ENCODE data around the gene ABRACL. TPM values are rescaled to one million over a fixed set of nuclear protein-coding genes. Genes with fewer than 3 reads are reported as not detected.

Gene ABRACL
- total and polyA plus RNA-seq, 5 donors, result 4.5 to 11.0 (median 7.7) TPM

DNA sequence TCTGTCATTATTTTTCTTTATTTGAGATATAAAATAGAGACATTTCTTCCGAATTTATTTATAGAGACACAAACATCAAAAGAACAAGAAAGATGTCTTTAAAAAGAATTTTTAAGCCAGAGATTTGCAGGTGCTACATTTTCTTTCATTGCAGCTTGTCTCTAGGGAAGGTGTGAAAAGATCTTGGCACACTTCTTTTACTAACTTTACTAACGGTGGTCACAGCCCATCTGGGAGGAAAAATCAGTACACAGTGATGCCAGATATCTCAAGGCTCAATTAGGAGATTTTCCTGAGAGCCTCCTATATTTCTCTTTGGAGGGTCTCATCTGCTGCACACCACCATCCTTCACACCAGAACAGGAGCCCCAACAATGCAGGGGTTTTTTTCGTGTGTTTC is 29.5 kb downstream of the ABRACL start:
- intact Hi-C loops (cut with DNase I), result no loop called here
- H3K9me3 ChIP-seq (ENCODE audit: control insufficient read depth, low read length), result no peaks in the 10 kb centered on the region
- H3K4me1 ChIP-seq (ENCODE audit: control insufficient read depth, insufficient read depth, low read length), result no peaks in the 10 kb centered on the region
- H3K27ac ChIP-seq (ENCODE audit: low read length), result no peak overlapping the region
- H3K27me3 ChIP-seq (ENCODE audit: control insufficient read depth, insufficient read depth), result no peaks in the 10 kb centered on the region
- no peak overlapping the region for H3K4me3 ChIP-seq (ENCODE audit: low read length)
- no peak for DNase-seq
- ATAC-seq, result no peak
- WGBS, result 70% methylated on average over 3 of the region's 3 CpGs

- no peaks in the 10 kb centered on the region for H3K4me1 ChIP-seq (ENCODE audit: control insufficient read depth, insufficient read depth, low read length)
- no peaks in the 10 kb centered on the region for H3K27me3 ChIP-seq (ENCODE audit: control insufficient read depth, insufficient read depth)
- H3K27ac ChIP-seq (ENCODE audit: low read length), result no peak overlapping the region
- ATAC-seq, result no peak
- no peaks in the 10 kb centered on the region for H3K9me3 ChIP-seq (ENCODE audit: control insufficient read depth, low read length)
- no peak overlapping the region for H3K4me3 ChIP-seq (ENCODE audit: low read length)
- no peak for DNase-seq
- intact Hi-C loops (cut with DNase I), result no loop called here
Observed at GRCh38 chr6:139060332-139060731, 31.8 kb downstream of the ABRACL start.

DNA sequence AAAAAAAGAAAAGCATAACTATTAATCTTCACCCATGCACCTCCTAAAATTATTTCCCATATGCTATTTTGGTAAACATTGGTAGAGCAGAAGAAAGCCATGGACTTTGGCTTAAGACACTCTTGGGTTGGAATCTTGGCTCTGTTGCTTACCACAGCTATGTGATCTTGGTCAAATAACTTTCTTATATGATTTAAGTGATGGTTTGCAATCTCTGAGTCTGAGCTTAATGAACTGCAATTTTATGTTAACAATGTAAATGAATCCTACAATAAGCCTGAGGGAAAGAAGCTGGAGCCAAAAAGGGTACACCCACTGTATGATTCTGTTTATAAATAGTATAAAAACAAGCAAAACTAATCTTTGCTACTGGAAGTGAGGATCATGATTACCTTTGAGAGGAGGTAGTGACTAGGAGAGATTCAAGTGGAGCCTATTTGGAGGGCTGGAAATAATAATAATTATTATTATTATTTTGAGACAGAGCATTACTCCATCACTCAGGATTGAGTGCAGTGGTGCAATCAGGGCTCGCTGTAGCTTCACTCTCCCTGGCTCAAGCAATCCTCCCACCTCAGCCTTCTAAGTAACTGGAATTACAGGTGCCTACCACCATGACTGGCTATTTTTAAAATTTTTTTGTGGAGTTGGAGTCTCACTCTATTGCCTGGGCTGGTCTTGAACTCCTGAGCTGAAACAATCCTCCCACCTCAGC is 34.5 kb downstream of the ABRACL start:
- no peak overlapping the region for H3K27ac ChIP-seq (ENCODE audit: low read length)
- DNase-seq (no peak), ATAC-seq (no peak)
- intact Hi-C loops (cut with DNase I), result no loop called here
- H3K4me1 ChIP-seq (ENCODE audit: control insufficient read depth, insufficient read depth, low read length), result no peaks in the 10 kb centered on the region
- H3K27me3 ChIP-seq (ENCODE audit: control insufficient read depth, insufficient read depth), result no peaks in the 10 kb centered on the region
- no peaks in the 10 kb centered on the region for H3K9me3 ChIP-seq (ENCODE audit: control insufficient read depth, low read length)
- H3K4me3 ChIP-seq (ENCODE audit: low read length), result no peak overlapping the region
- WGBS, result 98% methylated on average over 1 of the region's 1 CpG

- ATAC-seq (no peak), DNase-seq (no peak)
- Histone ChIP-seq H3K4me1 (ENCODE audit: control insufficient read depth, insufficient read depth, low read length) (no peaks in the 10 kb centered on the region), H3K27ac (ENCODE audit: low read length) (no peak overlapping the region), H3K9me3 (ENCODE audit: control insufficient read depth, low read length) (no peaks in the 10 kb centered on the region), H3K27me3 (ENCODE audit: control insufficient read depth, insufficient read depth) (no peaks in the 10 kb centered on the region), H3K4me3 (ENCODE audit: low read length) (no peak overlapping the region)
- intact Hi-C loops (cut with DNase I), result no loop called here
- WGBS, result 73% methylated on average over 7 of the region's 7 CpGs
Observed at GRCh38 chr6:139064981-139065665, 36.6 kb downstream of the ABRACL start.

GRCh38 chr6:139066080-139066479 is 37.5 kb downstream of the ABRACL start:
- intact Hi-C loops (cut with DNase I), result no loop called here
- Histone ChIP-seq H3K4me3 (ENCODE audit: low read length) (no peak overlapping the region), H3K4me1 (ENCODE audit: control insufficient read depth, insufficient read depth, low read length) (no peaks in the 10 kb centered on the region), H3K27ac (ENCODE audit: low read length) (no peak overlapping the region), H3K9me3 (ENCODE audit: control insufficient read depth, low read length) (no peaks in the 10 kb centered on the region), H3K27me3 (ENCODE audit: control insufficient read depth, insufficient read depth) (no peaks in the 10 kb centered on the region)
- DNase-seq (peak in 1 of 3 donors; percentile 43), ATAC-seq (peak; percentile 54 to 64)
- 31% methylated on average over 2 of the region's 2 CpGs for WGBS

GRCh38 chr6:139068846-139069245 is 40.3 kb downstream of the ABRACL start:
- Histone ChIP-seq H3K4me1 (ENCODE audit: control insufficient read depth, insufficient read depth, low read length) (no peaks in the 10 kb centered on the region), H3K9me3 (ENCODE audit: control insufficient read depth, low read length) (no peaks in the 10 kb centered on the region), H3K27me3 (ENCODE audit: control insufficient read depth, insufficient read depth) (no peaks in the 10 kb centered on the region), H3K27ac (ENCODE audit: low read length) (no peak overlapping the region), H3K4me3 (ENCODE audit: low read length) (no peak overlapping the region)
- intact Hi-C loops (cut with DNase I), result no loop called here
- DNase-seq, result no peak
- WGBS, result 83% methylated on average over 2 of the region's 2 CpGs
- no peak for ATAC-seq

GRCh38 chr6:139073118-139073517 is 44.6 kb downstream of the ABRACL start:
- no peak for ATAC-seq
- intact Hi-C loops (cut with DNase I), result no loop called here
- Histone ChIP-seq H3K27me3 (ENCODE audit: control insufficient read depth, insufficient read depth) (no peaks in the 10 kb centered on the region), H3K27ac (ENCODE audit: low read length) (no peak overlapping the region), H3K9me3 (ENCODE audit: control insufficient read depth, low read length) (no peaks in the 10 kb centered on the region), H3K4me1 (ENCODE audit: control insufficient read depth, insufficient read depth, low read length) (no peaks in the 10 kb centered on the region), H3K4me3 (ENCODE audit: low read length) (no peak overlapping the region)
- DNase-seq, result no peak
- 78% methylated on average over 2 of the region's 2 CpGs for WGBS

- Histone ChIP-seq H3K4me1 (ENCODE audit: control insufficient read depth, insufficient read depth, low read length) (peaks cover 2% of the 10 kb centered on the region), H3K27me3 (ENCODE audit: control insufficient read depth, insufficient read depth) (no peaks in the 10 kb centered on the region), H3K4me3 (ENCODE audit: low read length) (no peak overlapping the region), H3K9me3 (ENCODE audit: control insufficient read depth, low read length) (no peaks in the 10 kb centered on the region), H3K27ac (ENCODE audit: low read length) (no peak overlapping the region)
- DNase-seq (no peak), ATAC-seq (no peak)
- WGBS, result 84% methylated on average over 2 of the region's 2 CpGs
- intact Hi-C loops (cut with DNase I), result no loop called here
Observed at GRCh38 chr6:139079018-139079417, 50.5 kb downstream of the ABRACL start.

DNA sequence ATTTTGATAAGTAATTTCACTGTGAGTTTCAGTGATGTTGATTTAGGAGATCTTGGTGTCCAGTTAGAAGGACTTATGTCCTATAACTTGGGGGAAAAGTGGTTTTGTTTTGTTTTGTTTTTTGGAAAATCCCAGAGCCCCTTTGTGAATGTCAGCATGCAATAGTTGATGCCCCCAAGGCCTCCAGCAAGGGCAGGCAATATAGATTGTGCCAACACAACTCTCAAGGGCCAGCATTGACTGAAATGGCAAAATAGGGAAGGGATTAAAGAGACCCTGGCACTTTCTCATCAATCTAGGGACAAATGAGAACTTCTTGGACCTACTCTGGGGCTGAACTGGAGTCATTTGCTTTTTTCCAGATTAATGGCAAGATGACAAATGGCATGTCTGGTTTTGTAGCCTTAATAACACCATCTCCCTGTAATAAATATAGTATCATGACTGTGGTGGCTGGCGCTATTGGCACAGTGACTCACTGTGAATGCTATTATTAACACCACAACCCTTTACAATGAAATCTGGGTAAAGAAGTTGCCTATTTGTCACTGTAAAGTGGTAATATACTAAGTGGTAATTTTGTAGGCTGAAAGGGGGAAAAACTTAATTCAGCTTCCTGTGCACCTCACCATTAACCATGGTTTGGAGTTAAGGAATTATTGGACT is 51.8 kb downstream of the ABRACL start:
- Histone ChIP-seq H3K9me3 (ENCODE audit: control insufficient read depth, low read length) (no peaks in the 10 kb centered on the region), H3K27ac (ENCODE audit: low read length) (no peak overlapping the region), H3K4me3 (ENCODE audit: low read length) (no peak overlapping the region), H3K27me3 (ENCODE audit: control insufficient read depth, insufficient read depth) (no peaks in the 10 kb centered on the region), H3K4me1 (ENCODE audit: control insufficient read depth, insufficient read depth, low read length) (peaks cover 2% of the 10 kb centered on the region)
- ATAC-seq (peak; percentile 56 to 71), DNase-seq (no peak)
- WGBS, result 75% methylated on average over 1 of the region's 1 CpG
- intact Hi-C loops (cut with DNase I), result no loop called here

- Histone ChIP-seq H3K9me3 (ENCODE audit: control insufficient read depth, low read length) (no peaks in the 10 kb centered on the region), H3K4me3 (ENCODE audit: low read length) (no peak overlapping the region), H3K27ac (ENCODE audit: low read length) (no peak overlapping the region), H3K4me1 (ENCODE audit: control insufficient read depth, insufficient read depth, low read length) (peaks cover 2% of the 10 kb centered on the region), H3K27me3 (ENCODE audit: control insufficient read depth, insufficient read depth) (no peaks in the 10 kb centered on the region)
- ATAC-seq (no peak), DNase-seq (no peak)
- 78% methylated on average over 4 of the region's 4 CpGs for WGBS
- intact Hi-C loops (cut with DNase I), result no loop called here
Observed at GRCh38 chr6:139081471-139081870, 52.9 kb downstream of the ABRACL start.

DNA sequence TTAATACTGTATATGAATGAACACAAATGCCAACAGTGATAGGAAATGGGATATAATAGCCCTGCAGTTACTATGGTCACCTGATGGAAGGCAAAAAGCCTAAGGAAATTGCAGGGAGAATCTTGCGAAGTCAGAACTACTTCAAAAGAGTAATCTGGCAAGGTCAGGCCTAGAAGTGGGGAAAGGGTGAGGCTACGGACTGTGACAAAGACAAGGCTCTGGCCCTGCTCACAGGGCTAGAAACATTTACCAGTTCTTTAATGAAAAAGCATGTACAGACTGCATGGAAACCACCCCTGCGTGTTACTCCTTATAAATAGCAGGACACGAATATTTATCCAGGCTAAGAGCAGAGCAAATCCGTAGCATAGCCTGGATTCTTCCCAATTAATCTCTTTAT is 53.8 kb downstream of the ABRACL start:
- H3K9me3 ChIP-seq (ENCODE audit: control insufficient read depth, low read length), result no peaks in the 10 kb centered on the region
- no peak overlapping the region for H3K27ac ChIP-seq (ENCODE audit: low read length)

More for the DNA sequence above, 53.8 kb downstream of the ABRACL start:
- H3K4me3 ChIP-seq (ENCODE audit: low read length), result no peak overlapping the region
- no peaks in the 10 kb centered on the region for H3K27me3 ChIP-seq (ENCODE audit: control insufficient read depth, insufficient read depth)
- intact Hi-C loops (cut with DNase I), result no loop called here
- 79% methylated on average over 5 of the region's 5 CpGs for WGBS
- ATAC-seq, result peak in 1 of 2 donors; percentile 47
- peaks cover 2% of the 10 kb centered on the region for H3K4me1 ChIP-seq (ENCODE audit: control insufficient read depth, insufficient read depth, low read length)
- DNase-seq, result no peak
